Measurements from ENCODE around the gene PPIL1. TPM values are rescaled to one million over a fixed set of nuclear protein-coding genes. Genes with fewer than 3 reads are reported as not detected.

Gene PPIL1
- total RNA-seq, 2 donors from 2014 or later, result 18.7 to 35.9 TPM

GRCh38 chr6:36917541-36918193, 43.1 kb upstream of the PPIL1 start:
- Histone ChIP-seq H3K27ac (peak overlapping the region; percentile 66 to 81), H3K4me3 (no peak overlapping the region), H3K27me3 (replicated peaks; ENCODE audit: insufficient read depth) (no peaks in the 10 kb centered on the region), H3K4me1 (replicated peaks) (peaks cover 12% of the 10 kb centered on the region), H3K36me3 (no peaks in the 10 kb centered on the region), H3K9me3 (no peaks in the 10 kb centered on the region)
- peak; percentile 53 for DNase-seq (ENCODE audit: low spot score)
- WGBS, result 27% methylated on average over 10 of the region's 10 CpGs
- TF ChIP-seq POLR2AphosphoS5 (IDR thresholded peaks at IDR 0.05) (peak; percentile 56), CTCF (IDR thresholded peaks at IDR 0.05) (no peak), POLR2A (IDR thresholded peaks at IDR 0.05) (no peak)
- intact Hi-C loops (cut with DNase I), result loop anchor here (5.0 kb wide), 1 partner anchor 55 kb away; no protein-coding TSS in a partner anchor

GRCh38 chr6:36916126-36916525, 41.5 kb upstream of the PPIL1 start:
- H3K36me3 ChIP-seq, result no peaks in the 10 kb centered on the region
- no peak for TF ChIP-seq POLR2A (IDR thresholded peaks at IDR 0.05)
- TF ChIP-seq CTCF (IDR thresholded peaks at IDR 0.05), result no peak
- no peak for DNase-seq (ENCODE audit: low spot score)
- 70% methylated on average over 2 of the region's 2 CpGs for WGBS
- no peaks in the 10 kb centered on the region for H3K27me3 ChIP-seq (replicated peaks; ENCODE audit: insufficient read depth)
- H3K4me3 ChIP-seq, result no peak overlapping the region
- no peak overlapping the region for H3K27ac ChIP-seq
- peaks cover 16% of the 10 kb centered on the region for H3K4me1 ChIP-seq (replicated peaks)
- H3K9me3 ChIP-seq, result no peaks in the 10 kb centered on the region
- intact Hi-C loops (cut with DNase I), result loop anchor here (5.0 kb wide), 1 partner anchor 56 kb away; no protein-coding TSS in a partner anchor

GRCh38 chr6:36915599-36915998, 41.0 kb upstream of the PPIL1 start:
- Histone ChIP-seq H3K27ac (no peak overlapping the region), H3K4me1 (replicated peaks) (peaks cover 16% of the 10 kb centered on the region), H3K36me3 (no peaks in the 10 kb centered on the region), H3K4me3 (no peak overlapping the region), H3K27me3 (replicated peaks; ENCODE audit: insufficient read depth) (no peaks in the 10 kb centered on the region), H3K9me3 (no peaks in the 10 kb centered on the region)
- intact Hi-C loops (cut with DNase I), result loop anchor here (5.0 kb wide), 1 partner anchor 57 kb away; no protein-coding TSS in a partner anchor
- DNase-seq (ENCODE audit: low spot score), result no peak
- no peak for TF ChIP-seq CTCF (IDR thresholded peaks at IDR 0.05)
- TF ChIP-seq POLR2A (IDR thresholded peaks at IDR 0.05), result no peak
- no peak for TF ChIP-seq POLR2AphosphoS5 (IDR thresholded peaks at IDR 0.05)
- WGBS, result 92% methylated on average over 4 of the region's 4 CpGs

GRCh38 chr6:36914227-36914794, 39.7 kb upstream of the PPIL1 start:
- DNase-seq (ENCODE audit: low spot score), result peak; percentile 51
- WGBS, result 61% methylated on average over 10 of the region's 10 CpGs
- intact Hi-C loops (cut with DNase I), result no loop called here

More at GRCh38 chr6:36914227-36914794, 39.7 kb upstream of the PPIL1 start:
- H3K27me3 ChIP-seq (replicated peaks; ENCODE audit: insufficient read depth), result no peaks in the 10 kb centered on the region
- no peak overlapping the region for H3K4me3 ChIP-seq
- peak overlapping the region in 1 of 2 donors; percentile 0 for H3K27ac ChIP-seq
- H3K4me1 ChIP-seq (replicated peaks), result peaks cover 16% of the 10 kb centered on the region
- H3K36me3 ChIP-seq, result no peaks in the 10 kb centered on the region
- TF ChIP-seq POLR2A (IDR thresholded peaks at IDR 0.05) (no peak), POLR2AphosphoS5 (IDR thresholded peaks at IDR 0.05) (peak; percentile 57), CTCF (IDR thresholded peaks at IDR 0.05) (peak in 2 of 4 experiments; percentile 29 to 56)
- no peaks in the 10 kb centered on the region for H3K9me3 ChIP-seq
